PFSK-1 (cell line): ENCODE results near the gene ARPC5.

Experiments
- FOXP2 ChIP-seq: optimal IDR thresholded peaks from 2 replicates; pipeline ENCODE3; 2011; ENCODE audit warnings: borderline replicate concordance, control low read depth, inconsistent platforms; ENCODE audit not compliant: insufficient read depth; ENCODE audit errors: extremely low read length, extremely low read depth
- POLR2AphosphoS5 ChIP-seq: IDR thresholded peaks from 2 replicates; pipeline ENCODE4 v1.6.1; 2012; ENCODE audit warnings: low read depth, mild to moderate bottlenecking, control low read depth, low read length, moderate library complexity
- REST ChIP-seq, 2 experiments: IDR thresholded peaks; 2 replicates each; pipeline versions ENCODE4 v1.6.1 to v1.8.0; 2011 to 2012; ENCODE audit warnings: low read depth in 2 of 2, low read length in 2 of 2, control low read depth in 1 of 2, inconsistent platforms in 1 of 2, mild to moderate bottlenecking in 1 of 2, moderate library complexity in 1 of 2; ENCODE audit not compliant: insufficient read depth in 1 of 2
- SIN3A ChIP-seq: IDR thresholded peaks from 2 replicates; pipeline ENCODE4 v1.6.1; 2012; ENCODE audit warnings: mild to moderate bottlenecking, low read length, moderate library complexity, borderline replicate concordance; ENCODE audit not compliant: insufficient read depth
- TAF1 ChIP-seq: IDR thresholded peaks from 2 replicates; pipeline ENCODE4 v1.6.1; 2012; ENCODE audit warnings: low read length, control low read depth, borderline replicate concordance; ENCODE audit not compliant: insufficient read depth

The ARPC5 gene

GRCh38 chr1:183652547-183653461 is 17.2 kb upstream of the ARPC5 start, which contains the start of gene APOBEC4:
Gene APOBEC4 (minus strand): TSS chr1:183653316. CDS start chr1:183648781, 4,535 bp downstream.
- no peak for TF ChIP-seq FOXP2
- no peak for TF ChIP-seq TAF1
- TF ChIP-seq SIN3A = no peak
- TF ChIP-seq REST (IDR thresholded peaks at IDR 0.05; ENCODE audit: insufficient read depth in 1 of 2, low read depth in 2 of 2, low read length in 2 of 2) = no peak
- no peak for TF ChIP-seq POLR2AphosphoS5

- no peak for TF ChIP-seq SIN3A
- TF ChIP-seq REST (IDR thresholded peaks at IDR 0.05; ENCODE audit: insufficient read depth in 1 of 2, low read depth in 2 of 2, low read length in 2 of 2) = no peak
- no peak for TF ChIP-seq FOXP2
- TF ChIP-seq TAF1 = no peak
- no peak for TF ChIP-seq POLR2AphosphoS5
Measured at GRCh38 chr1:183652107-183652506, 16.5 kb upstream of the ARPC5 start.

DNA sequence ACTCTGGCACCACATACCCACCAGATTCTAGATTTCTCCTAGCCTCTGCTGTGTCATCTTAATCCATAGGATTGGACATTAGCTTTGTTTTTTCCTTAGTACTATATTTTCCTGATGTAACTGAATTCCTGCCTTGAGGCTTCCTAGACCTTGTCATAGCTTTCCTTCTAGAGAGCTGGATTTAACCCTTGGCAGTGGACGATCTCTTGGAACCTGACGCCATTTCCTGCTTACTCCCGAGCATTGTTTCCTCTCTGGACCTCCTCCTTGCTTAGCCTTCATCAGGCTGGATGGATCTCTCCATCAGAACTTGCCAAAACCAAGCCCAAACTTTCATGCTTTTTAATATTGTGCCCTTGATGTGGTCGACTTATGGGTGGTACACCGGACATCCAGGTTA is 16.0 kb upstream of the ARPC5 start:
- TF ChIP-seq REST (IDR thresholded peaks at IDR 0.05; ENCODE audit: insufficient read depth in 1 of 2, low read depth in 2 of 2, low read length in 2 of 2) (no peak), FOXP2 (peak; percentile 11)

DNA sequence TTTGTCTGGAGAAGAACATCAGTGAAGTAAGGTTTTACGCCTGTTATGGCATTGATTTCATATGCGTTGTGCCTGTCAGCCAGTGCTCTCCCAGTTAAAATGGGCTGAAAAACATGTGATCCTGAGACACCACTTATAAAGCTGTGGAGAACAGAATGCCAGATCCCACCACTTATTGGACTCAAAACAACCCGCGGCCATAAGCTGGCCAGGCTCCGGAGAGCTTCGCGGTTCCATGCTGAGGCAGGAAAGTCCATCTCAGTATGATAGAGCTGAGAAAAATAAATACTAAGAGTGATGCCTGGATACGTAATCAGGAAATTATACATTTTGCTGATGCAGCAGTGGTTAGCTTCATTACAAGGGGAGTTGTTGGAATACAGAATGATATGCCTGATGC is 12.5 kb upstream of the ARPC5 start:
- TF ChIP-seq REST (IDR thresholded peaks at IDR 0.05; ENCODE audit: insufficient read depth in 1 of 2, low read depth in 2 of 2, low read length in 2 of 2) (no peak), TAF1 (no peak), FOXP2 (no peak), SIN3A (no peak), POLR2AphosphoS5 (no peak)

GRCh38 chr1:183646776-183647175 is 11.2 kb upstream of the ARPC5 start:
- no peak for TF ChIP-seq FOXP2
- TF ChIP-seq REST (IDR thresholded peaks at IDR 0.05; ENCODE audit: insufficient read depth in 1 of 2, low read depth in 2 of 2, low read length in 2 of 2) = no peak
- TF ChIP-seq POLR2AphosphoS5 = no peak
- TF ChIP-seq TAF1 = no peak
- TF ChIP-seq SIN3A = no peak
